ENCODE results near the gene PTPN13. TPM values are rescaled to one million over a fixed set of nuclear protein-coding genes. Genes with fewer than 3 reads are reported as not detected.
A peak's percentile ranks its signal among the peaks of the same experiment; 100 is the strongest.

PTPN13 gene
- total RNA-seq, 4 donors from 2014 or later, result 7.9 to 13.7 (median 9.4) TPM

DNA sequence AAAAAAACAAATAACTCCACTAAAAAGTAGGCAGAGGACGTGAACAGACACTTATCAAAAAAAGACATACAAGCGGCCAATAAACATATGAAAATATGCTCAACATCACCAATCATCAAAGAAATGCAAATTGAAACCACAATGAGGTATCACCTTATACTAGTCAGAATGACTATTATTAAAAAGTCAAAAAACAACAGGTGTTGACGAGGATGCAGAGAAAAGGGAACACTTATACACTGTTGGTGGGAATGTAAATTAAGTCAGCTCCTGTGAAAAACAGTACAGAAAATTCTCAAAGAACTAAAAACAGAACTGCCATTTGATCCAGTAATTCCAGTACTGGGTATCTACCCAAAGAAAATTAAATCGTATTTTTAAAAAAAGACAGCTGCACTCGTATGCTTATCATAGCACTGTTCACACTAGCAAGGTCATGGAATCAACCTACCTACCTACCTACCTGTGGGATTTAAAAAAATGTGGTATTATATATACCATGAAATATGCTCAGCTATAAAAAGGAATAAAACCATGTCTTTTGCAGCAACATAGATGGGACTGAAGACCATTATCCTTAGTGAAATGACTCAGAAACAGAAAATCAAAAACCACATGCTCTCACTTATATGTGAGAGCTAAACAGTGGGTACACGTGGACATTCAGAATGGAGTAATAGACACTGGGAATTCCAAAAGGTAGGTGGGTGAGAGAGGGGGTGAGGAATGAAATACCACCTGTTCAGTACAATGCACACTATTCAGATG, 24.8 kb upstream of the PTPN13 start:
- Histone ChIP-seq H3K27me3 (no peaks in the 10 kb centered on the region), H3K27ac (replicated peaks in 1 of 4) (no peak overlapping the region), H3K9me3 (no peaks in the 10 kb centered on the region), H3K4me1 (no peaks in the 10 kb centered on the region), H3K36me3 (no peaks in the 10 kb centered on the region), H3K4me3 (no peak overlapping the region)
- TF ChIP-seq POLR2AphosphoS5 (IDR thresholded peaks at IDR 0.05), result no peak
- TF ChIP-seq EP300 (IDR thresholded peaks at IDR 0.05), result no peak
- no peak for TF ChIP-seq POLR2A (IDR thresholded peaks at IDR 0.05; ENCODE audit: low read depth)
- TF ChIP-seq, protein P1, sequence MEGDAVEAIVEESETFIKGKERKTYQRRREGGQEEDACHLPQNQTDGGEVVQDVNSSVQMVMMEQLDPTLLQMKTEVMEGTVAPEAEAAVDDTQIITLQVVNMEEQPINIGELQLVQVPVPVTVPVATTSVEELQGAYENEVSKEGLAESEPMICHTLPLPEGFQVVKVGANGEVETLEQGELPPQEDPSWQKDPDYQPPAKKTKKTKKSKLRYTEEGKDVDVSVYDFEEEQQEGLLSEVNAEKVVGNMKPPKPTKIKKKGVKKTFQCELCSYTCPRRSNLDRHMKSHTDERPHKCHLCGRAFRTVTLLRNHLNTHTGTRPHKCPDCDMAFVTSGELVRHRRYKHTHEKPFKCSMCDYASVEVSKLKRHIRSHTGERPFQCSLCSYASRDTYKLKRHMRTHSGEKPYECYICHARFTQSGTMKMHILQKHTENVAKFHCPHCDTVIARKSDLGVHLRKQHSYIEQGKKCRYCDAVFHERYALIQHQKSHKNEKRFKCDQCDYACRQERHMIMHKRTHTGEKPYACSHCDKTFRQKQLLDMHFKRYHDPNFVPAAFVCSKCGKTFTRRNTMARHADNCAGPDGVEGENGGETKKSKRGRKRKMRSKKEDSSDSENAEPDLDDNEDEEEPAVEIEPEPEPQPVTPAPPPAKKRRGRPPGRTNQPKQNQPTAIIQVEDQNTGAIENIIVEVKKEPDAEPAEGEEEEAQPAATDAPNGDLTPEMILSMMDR (IDR thresholded peaks at IDR 0.05), result no peak
- no peak for DNase-seq (ENCODE audit: extremely low spot score)
- intact Hi-C loops (cut with DNase I), result no loop called here
- whole genome bisulfite sequencing, result 86% methylated on average over 6 of the region's 6 CpGs

DNA sequence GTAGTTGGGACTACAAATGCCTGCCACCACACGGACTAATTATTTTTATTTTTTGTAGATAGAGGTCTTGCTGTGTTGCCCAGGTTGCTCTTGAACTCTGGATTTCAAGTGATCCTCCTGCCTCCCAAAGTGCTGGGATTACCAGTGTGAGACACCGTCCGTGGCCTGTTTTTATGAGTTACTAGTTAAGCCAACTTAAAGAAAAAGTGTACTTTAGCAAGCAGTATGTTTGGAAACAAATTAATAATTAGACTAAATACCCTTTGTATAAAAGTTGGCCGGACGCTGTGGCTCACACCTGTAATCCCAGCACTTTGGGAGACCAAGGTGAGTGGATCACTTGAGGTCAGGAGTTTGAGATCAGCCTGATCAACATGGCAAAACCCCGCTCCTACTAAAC, 14.2 kb upstream of the PTPN13 start:
- DNase-seq (ENCODE audit: extremely low spot score), result no peak
- 96% methylated on average over 6 of the region's 6 CpGs for WGBS
- Histone ChIP-seq H3K36me3 (no peaks in the 10 kb centered on the region), H3K27ac (replicated peaks in 1 of 4) (no peak overlapping the region), H3K4me3 (no peak overlapping the region), H3K9me3 (no peaks in the 10 kb centered on the region), H3K27me3 (no peaks in the 10 kb centered on the region), H3K4me1 (no peaks in the 10 kb centered on the region)
- TF ChIP-seq, protein P1 (IDR thresholded peaks at IDR 0.05), result no peak
- TF ChIP-seq EP300 (IDR thresholded peaks at IDR 0.05) (no peak), POLR2AphosphoS5 (IDR thresholded peaks at IDR 0.05) (no peak), POLR2A (IDR thresholded peaks at IDR 0.05; ENCODE audit: low read depth) (no peak)
- intact Hi-C loops (cut with DNase I), result no loop called here

DNA sequence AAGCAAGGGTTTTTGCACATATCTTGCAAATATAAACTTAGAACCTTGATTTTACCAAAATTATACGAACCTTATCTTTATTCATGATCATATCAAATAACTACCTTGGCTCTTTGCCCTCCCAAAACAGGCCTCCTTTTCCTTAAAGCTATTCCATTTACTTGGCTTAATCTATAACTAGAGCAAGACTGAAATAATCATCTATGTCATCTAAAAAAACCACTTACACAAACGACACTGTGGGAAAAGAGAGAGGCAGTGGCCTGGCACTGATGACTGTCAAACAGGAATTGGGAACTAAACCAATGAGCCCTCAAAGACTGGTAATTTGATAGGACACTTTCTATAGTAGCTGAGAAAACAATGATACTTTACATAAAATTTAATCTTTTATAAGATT, 11.7 kb upstream of the PTPN13 start:
- WGBS, result 72% methylated on average over 2 of the region's 2 CpGs
- Histone ChIP-seq H3K4me3 (peak overlapping the region in 3 of 4 donors; percentile 2 to 29 (median 2)), H3K27ac (replicated peaks in 1 of 4) (no peak overlapping the region), H3K36me3 (no peaks in the 10 kb centered on the region), H3K9me3 (no peaks in the 10 kb centered on the region), H3K27me3 (no peaks in the 10 kb centered on the region), H3K4me1 (no peaks in the 10 kb centered on the region)
- DNase-seq (ENCODE audit: extremely low spot score), result no peak
- TF ChIP-seq POLR2AphosphoS5 (IDR thresholded peaks at IDR 0.05), result no peak
- TF ChIP-seq, protein P1 (IDR thresholded peaks at IDR 0.05), result no peak
- TF ChIP-seq POLR2A (IDR thresholded peaks at IDR 0.05; ENCODE audit: low read depth), result no peak
- intact Hi-C loops (cut with DNase I), result no loop called here

DNA sequence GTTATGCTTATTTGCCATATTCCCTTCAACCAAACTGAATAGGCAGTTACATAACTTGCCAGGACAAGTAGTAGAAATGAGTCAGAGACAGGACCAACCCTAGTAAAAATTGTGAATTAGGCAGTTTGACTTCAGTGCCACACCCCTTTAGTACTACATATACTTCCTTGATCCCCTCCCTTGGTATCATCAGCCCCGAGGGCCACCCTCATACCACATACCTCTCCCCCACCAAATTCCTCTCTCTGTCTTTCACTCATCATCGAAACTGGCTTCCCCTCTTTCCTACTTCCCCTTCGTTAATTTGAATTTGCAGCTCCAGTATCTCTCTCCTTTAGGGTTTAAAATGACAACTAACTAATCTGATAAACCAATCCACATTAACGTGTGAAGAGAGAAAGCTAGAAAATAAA, 7.9 kb upstream of the PTPN13 start:
- H3K9me3 ChIP-seq, result no peaks in the 10 kb centered on the region
- H3K27ac ChIP-seq (replicated peaks in 1 of 4), result no peak overlapping the region
- H3K27me3 ChIP-seq, result no peaks in the 10 kb centered on the region
- no peaks in the 10 kb centered on the region for H3K36me3 ChIP-seq
- WGBS, result 70% methylated on average over 4 of the region's 4 CpGs
- no peak for DNase-seq (ENCODE audit: extremely low spot score)
- no peaks in the 10 kb centered on the region for H3K4me1 ChIP-seq
- no peak overlapping the region for H3K4me3 ChIP-seq
- TF ChIP-seq, protein P1 (IDR thresholded peaks at IDR 0.05), result no peak
- TF ChIP-seq POLR2AphosphoS5 (IDR thresholded peaks at IDR 0.05) (no peak), POLR2A (IDR thresholded peaks at IDR 0.05; ENCODE audit: low read depth) (no peak), EP300 (IDR thresholded peaks at IDR 0.05) (no peak)
- intact Hi-C loops (cut with DNase I), result no loop called here

Data from esophagus muscularis mucosa (tissue), 4 donors.